GM21526 (cell line): ENCODE measurements around the gene ASB1.
"Not testable (repeated sequence)": the region's sequence is repeated elsewhere in the genome, so short reads cannot be mapped to it uniquely, and the experiment has no call there.

Experiments used
- ATAC-seq: cut with Tn5 transposase; IDR thresholded peaks from one replicate; pipeline ENCODE4 v1.9.1; 2021; ENCODE audit warnings: moderate library complexity; ENCODE audit not compliant: unreplicated experiment, low FRiP score

Gene ASB1

DNA sequence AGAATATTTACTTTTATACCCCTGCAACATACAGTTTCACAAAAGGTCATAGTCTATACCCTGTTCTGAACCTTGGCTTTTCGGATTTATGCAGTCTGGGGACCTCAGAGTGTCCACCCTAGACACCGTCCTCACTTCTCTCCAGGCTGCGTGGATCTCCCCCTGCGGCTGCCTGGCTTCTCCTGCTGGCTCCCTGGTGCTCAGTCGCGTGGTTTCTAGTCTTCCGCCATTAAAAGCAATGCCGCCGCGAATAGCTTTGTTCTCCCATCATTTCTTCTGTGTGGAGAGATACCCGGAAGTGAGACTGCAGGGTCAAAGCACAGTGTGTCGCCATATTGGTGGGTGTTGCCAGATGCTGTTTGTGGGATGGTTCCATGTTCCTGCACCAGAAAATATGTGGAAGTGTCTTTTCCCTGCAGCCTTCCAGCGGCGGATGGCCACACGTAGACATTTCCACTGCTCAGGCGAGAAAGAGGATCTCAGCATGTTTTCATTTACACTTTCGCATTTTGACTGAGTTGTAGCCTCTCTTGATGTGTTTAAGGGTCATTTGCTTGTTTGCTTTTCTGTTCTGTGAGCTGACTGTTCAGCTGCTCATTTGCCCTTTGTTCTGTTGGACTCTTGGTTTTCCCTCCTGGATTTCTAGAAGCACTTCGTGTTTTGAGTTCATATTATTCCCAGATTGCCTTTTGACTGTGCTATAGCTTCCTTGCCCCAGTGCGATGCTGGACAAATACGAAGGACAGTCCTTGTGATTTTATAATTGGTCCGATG, 22.9 kb upstream of the ASB1 start:
- ATAC-seq = no peak

DNA sequence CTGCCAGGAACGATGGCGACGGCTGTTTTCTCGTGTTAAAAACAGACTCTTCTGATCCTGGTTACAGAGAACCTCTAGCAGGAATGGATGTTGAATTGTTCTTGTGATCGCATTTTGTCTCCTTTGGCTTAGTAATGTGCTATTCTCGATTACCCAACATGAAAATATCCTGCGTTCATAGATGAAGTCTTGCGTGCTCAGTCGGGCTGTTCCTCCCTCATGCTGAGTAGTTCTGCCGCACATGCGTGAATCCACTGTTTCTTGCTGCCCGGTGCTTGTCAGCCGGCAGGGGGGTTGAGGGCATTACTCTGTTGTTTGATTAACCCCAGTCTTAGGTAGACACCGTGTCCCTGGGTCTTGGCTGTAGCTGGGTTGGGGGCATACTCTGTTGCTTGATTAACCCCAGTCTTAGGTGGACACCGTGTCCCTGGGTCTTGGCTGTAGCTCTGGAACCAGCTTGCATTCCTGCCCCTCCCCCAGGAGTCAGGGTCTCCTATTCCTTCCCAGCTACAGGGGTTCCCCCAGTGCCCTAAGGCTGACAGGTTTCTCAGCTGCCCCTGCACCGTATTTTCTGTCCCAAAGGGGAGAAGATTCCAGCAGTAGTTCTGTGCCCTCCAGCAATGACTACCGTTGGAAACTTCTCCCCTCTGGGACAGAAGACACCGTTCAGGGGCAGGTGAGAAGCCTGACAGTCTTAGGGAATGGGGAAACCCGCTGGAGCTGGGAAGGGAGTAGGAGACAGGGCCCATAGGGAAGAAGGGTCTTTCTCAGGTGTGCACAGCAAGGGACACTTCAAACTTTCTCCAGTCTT, 22.1 kb upstream of the ASB1 start:
- no peak for ATAC-seq

DNA sequence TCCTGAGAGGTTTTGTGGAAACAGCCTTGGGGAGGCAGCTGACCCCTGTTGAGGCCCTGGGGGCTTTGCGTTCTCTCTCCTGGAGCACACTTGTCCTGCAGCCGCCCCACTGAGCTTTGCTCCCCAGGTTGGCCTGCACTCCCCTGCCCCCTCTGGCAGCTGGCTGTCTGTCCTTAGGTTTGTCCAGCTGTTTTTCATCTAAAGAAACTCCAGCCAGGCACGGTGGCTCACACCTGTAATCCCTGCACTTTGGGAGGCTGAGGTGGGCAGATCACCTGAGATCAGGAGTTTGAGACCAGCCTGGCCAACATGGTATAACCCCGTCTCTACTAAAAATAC, 21.5 kb upstream of the ASB1 start:
- not testable (repeated sequence) for ATAC-seq

DNA sequence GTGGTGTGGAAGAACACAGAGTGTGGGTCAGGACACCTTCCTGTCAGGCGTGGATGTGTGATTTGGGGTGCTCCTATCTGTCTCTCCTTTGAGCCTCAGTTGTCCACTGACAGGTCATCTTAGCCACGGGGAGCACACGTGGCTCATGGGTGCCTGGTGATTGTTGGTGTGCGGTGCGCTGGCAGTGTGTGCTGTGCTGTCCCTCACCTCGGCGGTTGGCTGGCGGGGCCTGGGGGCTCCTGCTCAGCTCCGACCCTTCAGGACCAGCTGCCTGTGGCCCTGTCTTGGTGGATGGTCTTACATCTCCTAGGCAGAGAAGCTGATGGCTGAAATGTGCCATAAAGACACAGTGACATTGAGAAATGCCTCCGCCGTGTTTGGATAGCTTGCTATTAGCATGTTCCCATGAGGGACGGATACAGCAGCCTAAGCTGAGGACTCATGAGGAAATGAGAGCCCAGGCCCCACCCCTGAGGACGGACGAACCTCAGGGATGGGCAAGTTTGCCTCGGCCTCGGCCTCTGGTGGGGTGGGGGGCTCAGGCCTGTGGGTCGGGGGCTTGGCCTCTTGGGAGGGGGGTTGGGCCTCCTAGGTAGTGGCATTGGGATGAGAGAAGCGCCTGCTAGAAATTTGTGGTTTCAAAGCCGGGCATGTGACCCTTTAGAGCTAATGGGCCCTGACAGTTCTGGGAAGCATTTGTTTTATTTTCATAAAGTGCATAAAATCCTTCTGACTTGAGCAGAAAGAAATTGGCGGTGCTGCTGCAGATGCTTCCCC, 20.3 kb upstream of the ASB1 start:
- no peak for ATAC-seq

DNA sequence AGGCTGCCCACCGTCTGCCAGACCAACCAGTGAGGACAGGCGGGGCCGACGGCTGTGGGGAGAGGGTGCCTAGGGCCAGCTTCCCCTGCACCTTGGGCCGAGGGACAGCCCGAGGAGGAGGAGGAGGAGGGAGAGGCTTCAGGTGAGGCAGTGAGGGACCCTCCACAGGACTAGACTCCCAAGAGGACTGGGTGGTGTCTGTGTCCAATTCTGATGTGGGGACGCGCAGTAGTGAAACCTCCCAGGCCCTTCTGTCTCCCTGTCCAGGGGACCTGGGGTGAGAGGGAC, 19.8 kb upstream of the ASB1 start:
- ATAC-seq = no peak

DNA sequence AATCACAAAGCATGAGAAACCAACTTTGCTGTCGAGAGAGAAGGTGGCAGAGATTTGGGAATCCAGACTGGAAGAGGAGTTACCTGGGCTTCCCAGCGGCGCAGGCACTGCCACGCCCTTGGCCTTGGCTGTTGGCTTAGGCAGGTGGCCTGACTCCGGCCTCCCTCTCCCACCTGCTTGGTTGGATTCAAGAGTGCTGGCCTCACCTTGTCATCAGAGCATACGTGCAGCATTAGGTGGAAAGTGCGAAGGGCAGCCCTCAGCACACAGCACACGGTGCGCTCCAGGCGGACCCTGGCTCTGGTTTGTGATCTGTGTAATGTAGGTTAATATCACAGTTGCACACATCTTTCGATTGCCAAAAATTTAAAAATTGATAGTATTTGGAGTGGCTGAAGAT, 19.2 kb upstream of the ASB1 start:
- no peak for ATAC-seq

DNA sequence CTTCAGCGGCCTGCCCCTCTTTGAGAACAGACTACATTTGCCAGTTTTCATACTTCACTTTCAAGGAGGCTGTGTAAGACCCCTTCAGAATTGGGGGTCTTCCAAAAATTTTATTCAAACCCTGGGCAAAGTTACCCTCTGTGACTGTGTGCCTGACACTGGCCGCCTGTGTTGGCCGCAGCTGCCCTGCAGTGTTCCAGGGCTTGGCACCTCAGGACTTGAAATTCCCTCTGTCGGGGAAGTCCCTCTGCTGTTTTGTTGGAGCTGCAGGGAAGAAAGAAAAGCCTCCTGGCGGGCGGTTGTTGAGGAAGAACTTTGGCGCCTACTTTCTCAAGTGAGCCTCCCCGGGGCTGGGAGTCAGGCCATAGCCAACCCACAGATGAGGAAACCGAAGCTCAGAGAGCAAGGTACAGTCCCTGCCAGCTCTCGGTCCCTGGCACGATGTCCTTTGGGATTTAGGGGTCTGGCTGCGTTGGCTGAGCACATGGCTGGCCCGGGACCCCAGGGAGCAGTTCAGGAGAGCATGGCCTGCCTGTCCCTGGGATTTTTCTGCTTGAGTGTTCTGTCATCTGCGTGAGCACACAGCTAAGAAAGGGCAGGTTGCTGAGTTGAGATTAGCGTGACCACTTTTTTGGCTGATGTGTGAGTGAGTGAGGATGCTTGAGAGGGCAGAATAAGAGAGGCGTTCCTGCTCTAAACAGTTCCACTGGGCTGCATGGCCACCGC, 17.9 kb upstream of the ASB1 start:
- ATAC-seq = no peak

DNA sequence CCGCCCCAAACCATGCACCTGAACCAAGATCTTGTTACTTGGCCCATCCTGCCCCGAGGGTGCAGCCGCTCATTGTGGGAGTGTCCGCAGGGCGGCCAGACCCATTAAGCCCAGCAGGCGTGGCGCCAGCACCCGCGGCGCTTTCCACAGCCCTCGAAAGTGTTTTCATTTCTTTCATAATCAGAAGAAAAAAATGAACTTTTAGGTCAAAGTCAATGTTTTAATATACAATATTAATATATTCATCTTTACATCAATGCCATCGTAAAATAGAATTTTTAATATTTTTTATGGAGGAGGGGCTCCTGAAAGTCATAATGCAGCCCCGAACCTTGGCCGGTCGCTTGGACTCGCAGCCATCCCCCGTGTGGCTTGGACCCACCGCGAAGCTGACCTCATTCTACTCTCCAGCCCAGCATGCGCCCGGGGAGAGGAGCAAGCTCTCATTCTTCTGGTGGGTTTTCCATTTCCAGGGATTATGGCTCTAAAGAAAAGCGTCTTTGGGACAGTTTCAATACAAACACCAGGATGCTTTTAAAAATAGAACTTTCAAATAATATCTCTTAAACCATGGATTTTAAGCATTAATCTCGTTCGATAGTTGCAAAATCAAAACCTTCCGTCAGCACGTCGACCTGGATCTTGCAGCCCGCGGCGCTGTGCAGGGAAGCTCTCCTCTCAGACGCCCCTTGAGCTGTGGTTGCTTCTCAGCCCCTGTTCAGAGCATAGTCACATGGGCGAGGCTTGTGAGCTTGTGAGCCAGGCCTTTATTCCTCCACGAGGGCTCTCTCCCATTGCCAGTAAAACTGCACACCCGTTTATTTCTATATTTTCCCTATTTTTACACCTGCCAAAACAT, 17.2 kb upstream of the ASB1 start:
- ATAC-seq = no peak

DNA sequence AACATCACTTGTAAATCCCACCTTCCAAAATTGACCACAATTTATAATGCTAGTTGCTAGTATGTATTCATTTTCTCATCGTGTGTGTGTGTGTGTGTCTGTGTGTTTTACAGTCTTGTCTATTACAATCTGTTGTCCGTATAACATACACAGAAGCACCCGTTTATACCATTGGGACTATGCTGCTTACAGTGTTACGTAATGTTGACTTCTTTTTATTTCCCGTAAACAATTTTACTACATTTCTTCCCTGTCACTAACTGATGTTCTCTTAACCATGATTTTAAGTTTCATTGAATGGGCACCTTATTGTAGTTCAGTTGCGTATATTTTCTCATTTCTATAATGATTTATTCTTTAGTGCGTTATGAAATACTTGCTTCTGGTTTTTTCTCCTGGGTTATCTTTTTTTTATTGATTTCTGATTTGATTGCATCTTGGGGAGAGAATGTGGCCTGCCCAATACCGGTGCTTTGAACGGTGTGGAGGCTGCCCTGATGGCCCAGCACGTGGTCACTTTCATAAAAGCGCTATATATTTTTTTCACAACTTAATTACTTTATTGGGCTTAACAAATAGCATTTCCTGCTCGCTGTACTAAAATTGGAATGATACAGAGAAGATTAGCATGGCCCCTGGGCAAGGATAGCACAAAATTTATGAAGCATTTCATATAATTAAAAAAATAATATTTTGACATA, 14.5 kb upstream of the ASB1 start:
- ATAC-seq = no peak

DNA sequence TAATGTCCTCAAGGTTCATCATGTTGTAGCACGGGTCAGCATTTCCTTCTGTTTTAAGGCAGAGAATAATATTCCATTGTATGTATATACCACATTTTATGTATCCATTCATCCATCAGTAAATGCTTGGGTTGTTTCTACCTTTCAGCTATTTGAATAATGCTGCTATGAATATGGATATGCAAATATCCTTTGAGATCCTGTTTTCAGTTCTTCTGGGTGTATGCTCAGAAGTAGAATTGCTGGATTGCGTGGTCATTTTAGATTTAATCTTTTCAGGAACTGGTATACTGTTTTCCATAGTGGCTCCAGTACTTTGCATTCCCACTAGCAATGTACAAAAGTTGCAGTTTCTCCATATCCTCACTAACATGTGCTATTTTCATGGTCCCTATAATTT, 13.4 kb upstream of the ASB1 start:
- ATAC-seq = no peak

DNA sequence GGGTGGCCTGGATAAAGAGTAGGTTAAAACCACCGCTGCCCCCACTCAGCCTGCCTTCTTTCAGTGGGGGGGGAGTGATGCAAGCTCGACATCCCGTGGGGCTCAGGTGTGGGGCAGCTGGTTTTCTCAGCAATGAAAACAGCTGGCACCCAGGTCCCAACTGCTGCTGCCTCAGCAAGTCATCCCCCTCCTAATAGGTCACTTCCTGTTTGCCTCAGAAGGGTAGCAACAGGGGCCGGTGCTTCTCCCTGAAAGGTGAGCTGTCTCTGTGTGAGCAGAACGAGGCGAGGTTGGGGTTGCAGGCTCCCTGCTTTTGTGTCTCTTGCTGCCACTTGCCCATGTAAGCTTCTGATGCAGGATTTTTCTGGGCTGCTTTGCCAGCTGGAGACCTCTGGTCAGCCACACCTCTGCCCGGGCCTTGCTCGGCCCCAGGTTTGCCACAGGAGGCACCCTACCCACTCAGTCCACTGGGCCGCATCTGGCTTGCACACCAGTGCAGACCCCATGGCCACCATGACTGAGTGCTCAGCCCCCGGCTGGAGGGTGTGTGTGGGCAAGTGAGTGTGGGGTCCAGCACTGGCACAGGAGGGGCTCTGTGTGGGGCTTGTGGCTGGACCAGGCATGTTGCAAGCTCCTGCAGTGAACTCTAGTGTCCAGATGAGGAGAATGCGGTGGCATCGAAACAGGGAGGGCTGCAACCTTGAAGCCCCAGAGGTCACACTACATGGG, 11.5 kb upstream of the ASB1 start:
- ATAC-seq = no peak

DNA sequence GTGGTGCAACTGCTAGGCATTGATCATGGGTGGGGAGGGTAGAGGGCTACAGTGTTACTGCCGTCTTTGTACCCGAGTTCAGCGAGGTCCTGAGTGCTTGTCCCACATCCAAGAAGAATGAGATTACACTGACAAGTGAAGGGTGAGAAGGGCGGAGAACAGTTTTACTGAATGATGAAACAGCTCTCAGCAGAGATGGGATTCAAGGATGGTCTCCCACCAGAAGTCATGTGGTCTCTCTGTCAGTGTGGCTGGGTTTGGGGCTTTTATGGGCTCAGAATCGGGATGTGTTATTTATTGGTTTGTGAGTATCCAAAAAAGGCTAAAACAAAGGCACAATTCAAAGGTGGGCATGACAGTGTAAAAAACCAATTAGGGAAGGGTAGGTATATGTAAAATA, 10.8 kb upstream of the ASB1 start:
- ATAC-seq = no peak

DNA sequence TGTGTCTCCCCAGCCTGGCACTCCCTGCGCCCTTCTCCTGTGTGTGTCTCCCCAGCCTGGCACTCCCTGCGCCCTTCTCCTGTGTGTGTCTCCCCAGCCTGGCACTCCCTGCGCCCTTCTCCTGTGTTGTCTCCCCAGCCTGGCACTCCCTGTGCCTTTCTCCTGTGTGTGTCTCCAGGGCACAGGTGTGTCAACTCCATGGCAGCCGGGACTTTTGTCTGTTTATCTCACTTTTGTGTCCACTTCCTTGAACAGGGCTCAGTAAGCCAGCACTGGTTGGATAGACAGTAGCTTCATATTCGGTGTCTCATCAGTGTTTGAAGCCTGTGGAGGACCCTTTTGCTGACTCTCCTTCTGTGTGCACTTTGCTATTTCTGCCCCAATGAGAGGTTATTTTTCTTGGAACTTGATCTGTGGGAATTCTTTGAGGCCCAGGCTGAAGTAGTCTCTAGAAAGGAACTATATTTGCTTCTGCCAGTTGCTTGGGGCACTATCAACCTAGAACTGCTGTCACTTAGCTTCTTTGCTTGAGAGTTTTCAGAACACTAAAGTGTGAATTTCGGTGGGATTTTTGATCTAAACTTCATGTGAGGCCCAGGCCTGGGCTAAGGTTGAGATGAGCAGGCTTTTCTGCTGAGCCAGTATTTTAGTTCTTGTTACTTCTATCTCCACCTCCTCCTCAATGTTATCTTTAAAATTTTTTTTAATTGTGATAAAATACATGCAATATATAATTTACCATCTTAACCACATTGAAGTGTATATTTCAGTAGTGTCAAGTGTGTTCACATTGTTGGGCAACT, 8.3 kb upstream of the ASB1 start:
- ATAC-seq = no peak

DNA sequence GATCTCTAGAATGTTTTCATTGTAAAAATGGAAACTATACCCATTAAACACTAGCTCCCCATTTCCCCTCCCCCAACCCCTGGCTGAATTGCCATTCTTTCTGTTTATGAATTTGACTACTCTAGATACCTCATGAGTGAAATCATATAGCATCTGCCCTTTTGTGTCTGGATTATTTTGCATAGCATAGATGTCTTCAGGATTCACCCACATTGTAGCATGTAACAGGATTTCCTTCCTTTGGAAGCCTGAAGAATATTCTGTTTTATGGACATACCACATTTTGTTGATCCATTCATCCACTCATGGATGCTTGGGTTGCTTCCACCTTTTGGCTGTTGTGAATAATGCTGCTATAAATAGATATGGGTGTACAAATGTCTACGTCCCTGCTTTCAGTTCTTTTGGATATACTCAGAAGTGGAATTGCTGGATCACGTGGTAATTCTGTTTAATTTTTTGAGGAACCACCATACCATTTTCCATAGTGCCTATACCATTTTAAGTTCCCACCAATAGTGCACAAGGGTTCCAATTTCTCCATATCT, 7.7 kb upstream of the ASB1 start:
- ATAC-seq = no peak

DNA sequence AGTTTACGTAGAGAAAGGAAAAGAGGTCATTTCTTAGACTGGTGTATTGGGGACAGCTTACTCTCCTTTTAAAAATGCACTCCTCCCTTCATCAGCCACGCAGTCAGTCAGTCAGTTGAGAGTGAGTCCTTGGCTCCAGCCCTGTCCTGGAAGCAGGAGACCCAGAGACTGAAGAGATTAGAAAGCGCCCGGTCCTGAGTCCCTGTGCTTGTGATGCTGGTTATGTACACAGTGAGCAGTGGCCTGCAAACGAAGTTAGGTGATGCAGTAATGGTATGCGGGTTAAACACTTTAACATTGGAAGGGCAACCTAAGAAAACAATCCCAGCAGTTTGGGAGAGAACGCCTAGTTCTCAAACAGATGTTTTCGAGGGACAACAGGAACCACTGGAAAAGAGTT, 6.3 kb upstream of the ASB1 start:
- ATAC-seq = no peak

DNA sequence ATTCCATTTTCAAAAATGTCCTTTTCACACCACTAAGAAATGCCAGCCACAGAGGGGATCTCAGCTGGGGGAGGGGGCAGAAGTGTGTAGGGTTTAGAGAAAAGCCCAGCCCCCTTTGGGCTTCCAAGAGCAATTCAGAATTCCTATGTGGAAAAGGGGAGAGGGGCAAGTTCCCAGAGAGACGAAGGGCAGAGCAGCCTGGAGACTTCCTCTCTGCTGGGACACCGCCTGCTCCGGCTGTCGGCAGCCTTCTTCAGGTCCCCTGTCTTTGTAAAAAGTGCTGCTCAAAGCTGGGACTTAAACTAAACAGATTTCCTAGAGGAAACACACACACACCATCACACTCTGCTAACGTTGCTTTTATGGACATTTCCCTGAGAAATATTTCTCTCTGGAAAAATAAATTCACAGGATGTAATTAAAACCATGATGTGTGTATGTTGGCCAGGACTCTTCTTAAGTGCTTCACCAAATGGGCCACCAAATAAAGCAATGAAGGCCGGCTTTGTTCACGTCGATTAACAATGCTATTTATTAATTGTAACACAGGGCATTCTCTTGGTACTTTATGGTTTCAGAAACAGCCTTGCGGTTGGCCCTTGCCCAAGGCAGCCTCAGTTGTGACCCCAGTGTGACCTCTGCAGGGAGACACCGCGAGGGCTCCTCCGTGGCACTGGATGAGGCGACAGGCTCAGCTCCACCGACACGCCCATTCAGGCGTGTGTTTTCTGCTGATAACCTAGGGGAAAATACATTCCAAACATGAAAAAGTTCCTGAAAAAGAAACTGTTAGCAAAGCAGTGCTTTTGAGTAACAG, 5.6 kb upstream of the ASB1 start:
- no peak for ATAC-seq

DNA sequence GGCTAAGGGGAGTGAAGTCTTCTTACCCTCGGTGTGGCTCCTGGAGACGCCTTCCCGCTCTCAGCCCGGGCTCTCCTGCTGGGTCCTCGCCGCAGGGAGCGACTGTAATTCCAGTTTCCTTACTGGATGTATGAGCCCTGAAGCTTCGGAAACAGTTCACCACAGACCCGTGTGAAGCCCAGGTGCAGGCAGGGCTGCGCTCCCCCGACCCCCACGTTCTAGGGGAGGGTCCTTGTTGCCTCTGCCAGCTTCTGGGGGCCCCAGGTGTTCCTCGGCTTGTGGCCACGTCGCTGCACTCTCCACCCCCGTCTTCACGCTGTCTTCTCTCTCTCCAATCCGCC, 5.1 kb upstream of the ASB1 start:
- no peak for ATAC-seq
